K562 (cell line): ENCODE data around the gene FERMT3. TPM values are rescaled to one million over a fixed set of nuclear protein-coding genes. Genes with fewer than 3 reads are reported as not detected.

Experiments used
- ATAC-seq: fragments of 200-7000 bp; cut with Tn5 transposase; 3 replicates; pipeline ENCODE4 v1.9.1; 2020; ENCODE audit warnings: moderate library complexity
- BruUV-seq: library from RNA; stranded (reverse); fragments of 400-500 nt; replicated peaks from 2 replicates; lab custom pipeline; 2021; lab: Mats Ljungman, UMichigan
- CTCF ChIA-PET: fragments of 300-600 bp; formaldehyde crosslinking; extraction: SDS; loops from one replicate; lab custom pipeline; 2021; ENCODE audit warnings: low intra/inter-chr PET ratio; lab: Yijun Ruan, JAX
- POLR2A ChIA-PET: fragments of 300-600, 350-650 bp; sonication (Branson Sonifier 250); formaldehyde crosslinking; extraction: SDS; loops from one replicate; lab custom pipeline; 2021; ENCODE audit warnings: antibody characterized with exemption, inconsistent platforms; lab: Yijun Ruan, JAX
- DNase-seq, 4 experiments: peaks; one replicate each; pipeline versions ENCODE4 v3.0.0 to v3.0.0-alpha.2; 2011 to 2018; ENCODE audit warnings: low spot score in 3 of 4, mixed read lengths in 3 of 4; ENCODE audit errors: extremely low read depth in 1 of 4
- FAIRE-seq: peaks from 2 replicates; lab custom pipeline; 2011; peaks lifted over from hg19 to GRCh38; lab: Jason Lieb, UNC
- H2AFZ ChIP-seq: 2 replicates; pipeline ENCODE4 v1.6.0; 2011; ENCODE audit warnings: low read depth, low read length, control low read depth, inconsistent platforms
- H3K27ac ChIP-seq: fragments of 200-600 bp; 3 replicates; pipeline ENCODE4 v1.8.0; 2011; ENCODE audit warnings: low read depth, mild to moderate bottlenecking, control low read depth, inconsistent platforms, low read length, moderate library complexity, mixed read lengths; ENCODE audit errors: extremely low read depth
- H3K27me3 ChIP-seq, 2 experiments: fragments of 300-600 bp in 1 of 2; 2 replicates in 1 of 2; 3 replicates in 1 of 2; pipeline versions ENCODE4 v1.6.0 to v1.8.0; 2011; ENCODE audit warnings: inconsistent platforms in 2 of 2, low read length in 2 of 2, mild to moderate bottlenecking in 1 of 2, mixed read lengths in 1 of 2, moderate library complexity in 1 of 2; ENCODE audit not compliant: control insufficient read depth in 2 of 2, insufficient read depth in 2 of 2
- H3K36me3 ChIP-seq: fragments of 300-600 bp; 3 replicates; pipeline ENCODE4 v1.8.0; 2011; ENCODE audit warnings: mild to moderate bottlenecking, low read length, inconsistent platforms; ENCODE audit not compliant: control insufficient read depth, insufficient read depth
- H3K4me1 ChIP-seq, 2 experiments: fragments of 200-600 bp in 1 of 2; replicated peaks in 1 of 2; 2 replicates in 1 of 2; 3 replicates in 1 of 2; pipeline versions ENCODE4 v1.5.1 to v1.8.0; 2011; ENCODE audit warnings: inconsistent platforms in 2 of 2, low read length in 2 of 2, mild to moderate bottlenecking in 1 of 2, mixed read lengths in 1 of 2, moderate library complexity in 1 of 2; ENCODE audit not compliant: control insufficient read depth in 2 of 2, insufficient read depth in 2 of 2
- H3K4me2 ChIP-seq: 2 replicates; pipeline ENCODE4 v1.6.1; 2011; ENCODE audit warnings: low read length, control low read depth, inconsistent platforms, mixed read lengths; ENCODE audit not compliant: insufficient read depth
- H3K4me3 ChIP-seq: fragments of 200-600 bp; sonication (generic), shearing (Covaris generic); 2 replicates; pipeline ENCODE4 v1.5.1; 2016; ENCODE audit warnings: control low read depth, inconsistent platforms
- H3K79me2 ChIP-seq: fragments of 200-600 bp; 3 replicates; pipeline ENCODE4 v1.8.0; 2011; ENCODE audit warnings: low read length, inconsistent platforms; ENCODE audit not compliant: control insufficient read depth, insufficient read depth
- H3K9ac ChIP-seq, 2 experiments: 2 replicates each; pipeline versions ENCODE4 v1.6.0 to v1.6.1; 2011; ENCODE audit warnings: low read depth in 2 of 2, low read length in 2 of 2, control low read depth in 1 of 2, inconsistent platforms in 1 of 2, mild to moderate bottlenecking in 1 of 2, mixed read lengths in 1 of 2; ENCODE audit not compliant: insufficient read depth in 1 of 2
- H3K9me1 ChIP-seq: one replicate; pipeline ENCODE4 v1.6.0; 2011; ENCODE audit warnings: inconsistent platforms, mild to moderate bottlenecking, low read length, moderate library complexity; ENCODE audit not compliant: control insufficient read depth, insufficient read depth
- H3K9me3 ChIP-seq: replicated peaks from 2 replicates; pipeline ENCODE4 v1.5.1; 2011; ENCODE audit warnings: low read depth, low read length, inconsistent platforms; ENCODE audit not compliant: control insufficient read depth, insufficient read depth
- H4K20me1 ChIP-seq: replicated peaks from 2 replicates; pipeline ENCODE4 v1.6.1; 2011; ENCODE audit warnings: low read length, inconsistent platforms, mixed read lengths; ENCODE audit not compliant: control insufficient read depth, insufficient read depth
- CEBPB ChIP-seq: fragments of 450-650 bp; IDR thresholded peaks from 2 replicates; pipeline ENCODE4 v1.6.1; 2016; ENCODE audit warnings: missing genetic modification characterization, missing compliant biosample characterization
- RBM15 ChIP-seq: fragments of 200-400 bp; formaldehyde crosslinking; IDR thresholded peaks from 2 replicates; pipeline ENCODE4 v1.6.1; 2018; ENCODE audit warnings: mild to moderate bottlenecking, low read length, moderate library complexity; ENCODE audit not compliant: insufficient read depth
- THRB ChIP-seq: fragments of 450-650 bp; formaldehyde crosslinking; conservative IDR thresholded peaks from 2 replicates; pipeline ENCODE4 v1.4.0; 2022; ENCODE audit warnings: mild to moderate bottlenecking, missing genetic modification characterization
- ZNF512 ChIP-seq: IDR thresholded peaks from 2 replicates; pipeline ENCODE4 v1.6.1; 2016; ENCODE audit warnings: missing genetic modification characterization, missing compliant biosample characterization
- WGBS: fragments of 100-300 bp; shearing (Covaris generic); methylation state at CpG from one replicate; pipeline ENCODE4 v1.1.6; 2016; ENCODE audit warnings: low coverage, mixed read lengths; ENCODE audit not compliant: insufficient coverage; ENCODE audit errors: missing lambda C conversion rate; 5-methylcytosine and 5-hydroxymethylcytosine counted together
- in situ Hi-C: fragments of 300-500 bp; cut with MboI; formaldehyde crosslinking; loops from 4 replicates; pipeline ENCODE4 v1.15.0; 2018; ENCODE audit warnings: inconsistent platforms, mixed read lengths
- intact Hi-C: fragments of 100-400 bp; cut with micrococcal nuclease; formaldehyde crosslinking; loops from 2 replicates; pipeline ENCODE4 v1.14.2; 2022
- polyA plus RNA-seq, 8 experiments: library from polyadenylated mRNA; depleted of rRNA in 4 of 8; stranded (reverse) in 5 of 8; unstranded in 3 of 8; fragments of >200 nt; fragmentation: Nextera tagmentation in 2 of 8; fragmentation: Illumina TruSeq in 1 of 8; extraction: Ambion mirVana in 2 of 8; extraction: Trizol in 1 of 8; gene quantifications; 2 replicates each; pipeline versions ENCODE4 v1.2.1 to v1.2.3, GENCODE V29; 2011 to 2014; ENCODE audit warnings: inconsistent platforms in 1 of 8, missing spikeins in 1 of 8
- total RNA-seq, 7 experiments: library from RNA; depleted of rRNA in 6 of 7; stranded (reverse); fragments of >200 nt in 6 of 7; fragmentation: Illumina TruSeq in 2 of 7; extraction: Trizol in 2 of 7; gene quantifications; 2 replicates each; pipeline versions ENCODE4 v1.2.1 to v1.2.3, GENCODE V29; 2011 to 2021; ENCODE audit warnings: low replicate concordance in 1 of 7
- TF ChIP-seq, protein P1 (sequence below): sonication (generic); formaldehyde crosslinking; IDR thresholded peaks from 2 replicates; pipeline ENCODE4 v1.8.1; 2023; ENCODE audit warnings: mild to moderate bottlenecking, missing genetic modification reagents
- TF ChIP-seq, protein P2 (sequence below): fragments of 450-650 bp; IDR thresholded peaks from 2 replicates; pipeline ENCODE4 v1.6.1; 2016

FERMT3 gene
- total and polyA plus RNA-seq, 9 of the 15 experiments (the other 6 are each of a cell fraction or from before 2014, with no cell fraction given), result 3.2 to 275 (median 79.7) TPM

GRCh38 chr11:64201543-64201942 is 5.0 kb upstream of the FERMT3 start:
- no peak for FAIRE-seq
- POLR2A ChIA-PET, result interaction anchor here (0.6 to 8.2 kb wide), 5 partner anchors 13 to 101 kb away, joined by 3 to 68 read pairs (median 3); partner anchors contain the start of genes CATSPERZ, ESRRA and STIP1

DNA sequence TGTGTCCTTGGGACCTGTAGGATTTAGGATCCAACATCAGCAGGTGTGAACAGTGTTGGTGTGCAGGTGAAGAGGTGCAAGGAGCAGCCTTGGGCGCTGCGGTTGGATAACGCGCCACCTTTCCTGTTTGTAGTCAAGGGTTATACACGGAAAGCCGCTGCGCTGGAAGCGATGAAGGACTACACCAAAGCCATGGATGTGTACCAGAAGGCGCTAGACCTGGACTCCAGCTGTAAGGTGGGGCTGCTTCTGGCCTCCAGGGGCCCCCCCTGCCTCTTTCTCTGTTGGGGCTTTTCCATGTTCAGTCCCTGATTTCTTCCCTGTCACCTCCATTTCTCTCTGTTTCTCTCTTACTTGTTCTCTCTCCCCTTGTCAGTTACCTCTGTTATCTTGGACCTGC is 3.5 kb upstream of the FERMT3 start:
- Histone ChIP-seq H3K27ac (no peak overlapping the region), H3K9ac (0 out of 4 replicates have a peak overlapping the region, but pooled peaks of 1 of the 2 experiments have one; percentile 20), H3K36me3 (peaks cover 86% of the 10 kb centered on the region), H3K4me1 (peaks cover 24 to 45% of the 10 kb centered on the region in 2 experiments; a peak in 4 of 5 replicates), H4K20me1 (no peaks in the 10 kb centered on the region; the same call in 1 of the 2 replicates)
- TF ChIP-seq ZNF512 (tag), result no peak
- no peak for TF ChIP-seq THRB
- TF ChIP-seq, protein P1, sequence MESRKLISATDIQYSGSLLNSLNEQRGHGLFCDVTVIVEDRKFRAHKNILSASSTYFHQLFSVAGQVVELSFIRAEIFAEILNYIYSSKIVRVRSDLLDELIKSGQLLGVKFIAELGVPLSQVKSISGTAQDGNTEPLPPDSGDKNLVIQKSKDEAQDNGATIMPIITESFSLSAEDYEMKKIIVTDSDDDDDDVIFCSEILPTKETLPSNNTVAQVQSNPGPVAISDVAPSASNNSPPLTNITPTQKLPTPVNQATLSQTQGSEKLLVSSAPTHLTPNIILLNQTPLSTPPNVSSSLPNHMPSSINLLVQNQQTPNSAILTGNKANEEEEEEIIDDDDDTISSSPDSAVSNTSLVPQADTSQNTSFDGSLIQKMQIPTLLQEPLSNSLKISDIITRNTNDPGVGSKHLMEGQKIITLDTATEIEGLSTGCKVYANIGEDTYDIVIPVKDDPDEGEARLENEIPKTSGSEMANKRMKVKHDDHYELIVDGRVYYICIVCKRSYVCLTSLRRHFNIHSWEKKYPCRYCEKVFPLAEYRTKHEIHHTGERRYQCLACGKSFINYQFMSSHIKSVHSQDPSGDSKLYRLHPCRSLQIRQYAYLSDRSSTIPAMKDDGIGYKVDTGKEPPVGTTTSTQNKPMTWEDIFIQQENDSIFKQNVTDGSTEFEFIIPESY (CRISPR knock-in tag), result peak; percentile 89
- TF ChIP-seq, all 486 proteins: peak for 1
- H3K4me3 ChIP-seq, result no peak overlapping the region
- in situ Hi-C loops (no loop called here), intact Hi-C loops (no loop called here)
- BruUV-seq, result no TSS peak
- CTCF ChIA-PET, result no interaction called here
- no peak overlapping the region for H3K4me2 ChIP-seq
- WGBS, result 88% methylated on average over 9 of the region's 9 CpGs
- FAIRE-seq, result no peak
- H3K79me2 ChIP-seq, result peaks cover 24% of the 10 kb centered on the region
- ATAC-seq, result no peak
- H3K9me1 ChIP-seq, result no peaks in the 10 kb centered on the region
- no peaks in the 10 kb centered on the region for H3K27me3 ChIP-seq
- no peaks in the 10 kb centered on the region for H3K9me3 ChIP-seq
- POLR2A ChIA-PET, result interaction anchor here (0.7 to 8.2 kb wide), 3 partner anchors 10 to 119 kb away, joined by 3 to 68 read pairs (median 3); partner anchors contain the start of genes CATSPERZ and ESRRA
- DNase-seq, result no peak
- H2AFZ ChIP-seq, result no peak overlapping the region

More at GRCh38 chr11:64201543-64201942, 5.0 kb upstream of the FERMT3 start:
- Histone ChIP-seq H3K9me1 (no peaks in the 10 kb centered on the region), H4K20me1 (no peaks in the 10 kb centered on the region; the same call in 1 of the 2 replicates), H3K36me3 (peaks cover 92% of the 10 kb centered on the region), H3K4me3 (no peak overlapping the region), H3K9ac (no peak overlapping the region), H3K4me1 (peaks cover 24 to 31% of the 10 kb centered on the region in 2 experiments; a peak in 4 of 5 replicates), H3K27me3 (no peaks in the 10 kb centered on the region), H3K4me2 (no peak overlapping the region), H3K9me3 (no peaks in the 10 kb centered on the region), H3K27ac (no peak overlapping the region), H3K79me2 (peaks cover 12% of the 10 kb centered on the region), H2AFZ (no peak overlapping the region)
- TF ChIP-seq, protein P2, sequence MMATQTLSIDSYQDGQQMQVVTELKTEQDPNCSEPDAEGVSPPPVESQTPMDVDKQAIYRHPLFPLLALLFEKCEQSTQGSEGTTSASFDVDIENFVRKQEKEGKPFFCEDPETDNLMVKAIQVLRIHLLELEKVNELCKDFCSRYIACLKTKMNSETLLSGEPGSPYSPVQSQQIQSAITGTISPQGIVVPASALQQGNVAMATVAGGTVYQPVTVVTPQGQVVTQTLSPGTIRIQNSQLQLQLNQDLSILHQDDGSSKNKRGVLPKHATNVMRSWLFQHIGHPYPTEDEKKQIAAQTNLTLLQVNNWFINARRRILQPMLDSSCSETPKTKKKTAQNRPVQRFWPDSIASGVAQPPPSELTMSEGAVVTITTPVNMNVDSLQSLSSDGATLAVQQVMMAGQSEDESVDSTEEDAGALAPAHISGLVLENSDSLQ, result peak; percentile 14; the same call in 1 of the 2 replicates
- peak; percentile 50 for TF ChIP-seq CEBPB (tag)
- TF ChIP-seq RBM15, result no peak
- in situ Hi-C loops (no loop called here), intact Hi-C loops (no loop called here)
- no TSS peak for BruUV-seq
- DNase-seq (no peak), ATAC-seq (no peak)
- CTCF ChIA-PET, result no interaction called here
- WGBS, result 88% methylated on average over 3 of the region's 3 CpGs
